ENCODE data around the gene SLC6A11. TPM values are rescaled to one million over a fixed set of nuclear protein-coding genes. Genes with fewer than 3 reads are reported as not detected.
A peak's percentile ranks its signal among the peaks of the same experiment; 100 is the strongest.

The SLC6A11 gene
- total RNA-seq, 1 donor from 2014 or later: 2.7 TPM

DNA sequence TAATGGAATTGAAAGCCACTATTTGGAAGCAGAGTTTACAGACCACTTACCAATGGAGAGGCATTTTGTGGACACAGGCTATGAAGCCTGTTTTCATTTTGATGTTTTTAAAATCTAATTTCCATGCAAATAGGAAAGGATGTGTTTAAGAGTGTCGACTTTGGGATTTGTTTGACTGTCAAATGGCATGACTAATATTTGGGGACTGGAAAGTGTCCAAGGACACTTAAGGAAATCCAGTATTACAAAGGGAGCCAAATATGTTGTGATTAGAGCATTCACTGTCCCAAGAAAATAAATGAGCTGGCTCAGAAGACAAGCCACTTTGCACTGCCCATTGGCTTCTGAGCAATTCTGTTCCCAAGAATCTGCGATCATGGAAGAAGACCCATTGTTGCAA, 34.0 kb upstream of the SLC6A11 start:
- H3K4me3 Mint-ChIP-seq: no peak overlapping the region
- no peaks in the 10 kb centered on the region for H3K9me3 Mint-ChIP-seq
- peaks cover 46% of the 10 kb centered on the region for H3K27me3 Mint-ChIP-seq (ENCODE audit: low read depth)
- no peaks in the 10 kb centered on the region for H3K36me3 Mint-ChIP-seq
- TF ChIP-seq, protein P1, sequence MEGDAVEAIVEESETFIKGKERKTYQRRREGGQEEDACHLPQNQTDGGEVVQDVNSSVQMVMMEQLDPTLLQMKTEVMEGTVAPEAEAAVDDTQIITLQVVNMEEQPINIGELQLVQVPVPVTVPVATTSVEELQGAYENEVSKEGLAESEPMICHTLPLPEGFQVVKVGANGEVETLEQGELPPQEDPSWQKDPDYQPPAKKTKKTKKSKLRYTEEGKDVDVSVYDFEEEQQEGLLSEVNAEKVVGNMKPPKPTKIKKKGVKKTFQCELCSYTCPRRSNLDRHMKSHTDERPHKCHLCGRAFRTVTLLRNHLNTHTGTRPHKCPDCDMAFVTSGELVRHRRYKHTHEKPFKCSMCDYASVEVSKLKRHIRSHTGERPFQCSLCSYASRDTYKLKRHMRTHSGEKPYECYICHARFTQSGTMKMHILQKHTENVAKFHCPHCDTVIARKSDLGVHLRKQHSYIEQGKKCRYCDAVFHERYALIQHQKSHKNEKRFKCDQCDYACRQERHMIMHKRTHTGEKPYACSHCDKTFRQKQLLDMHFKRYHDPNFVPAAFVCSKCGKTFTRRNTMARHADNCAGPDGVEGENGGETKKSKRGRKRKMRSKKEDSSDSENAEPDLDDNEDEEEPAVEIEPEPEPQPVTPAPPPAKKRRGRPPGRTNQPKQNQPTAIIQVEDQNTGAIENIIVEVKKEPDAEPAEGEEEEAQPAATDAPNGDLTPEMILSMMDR (IDR thresholded peaks at IDR 0.05; ENCODE audit: unreplicated experiment): no peak
- no peaks in the 10 kb centered on the region for H3K4me1 Mint-ChIP-seq
- no peak overlapping the region for H3K27ac Mint-ChIP-seq
- DNase-seq (ENCODE audit: low spot score in 2 of 2, unreplicated experiment in 2 of 2): no peak

DNA sequence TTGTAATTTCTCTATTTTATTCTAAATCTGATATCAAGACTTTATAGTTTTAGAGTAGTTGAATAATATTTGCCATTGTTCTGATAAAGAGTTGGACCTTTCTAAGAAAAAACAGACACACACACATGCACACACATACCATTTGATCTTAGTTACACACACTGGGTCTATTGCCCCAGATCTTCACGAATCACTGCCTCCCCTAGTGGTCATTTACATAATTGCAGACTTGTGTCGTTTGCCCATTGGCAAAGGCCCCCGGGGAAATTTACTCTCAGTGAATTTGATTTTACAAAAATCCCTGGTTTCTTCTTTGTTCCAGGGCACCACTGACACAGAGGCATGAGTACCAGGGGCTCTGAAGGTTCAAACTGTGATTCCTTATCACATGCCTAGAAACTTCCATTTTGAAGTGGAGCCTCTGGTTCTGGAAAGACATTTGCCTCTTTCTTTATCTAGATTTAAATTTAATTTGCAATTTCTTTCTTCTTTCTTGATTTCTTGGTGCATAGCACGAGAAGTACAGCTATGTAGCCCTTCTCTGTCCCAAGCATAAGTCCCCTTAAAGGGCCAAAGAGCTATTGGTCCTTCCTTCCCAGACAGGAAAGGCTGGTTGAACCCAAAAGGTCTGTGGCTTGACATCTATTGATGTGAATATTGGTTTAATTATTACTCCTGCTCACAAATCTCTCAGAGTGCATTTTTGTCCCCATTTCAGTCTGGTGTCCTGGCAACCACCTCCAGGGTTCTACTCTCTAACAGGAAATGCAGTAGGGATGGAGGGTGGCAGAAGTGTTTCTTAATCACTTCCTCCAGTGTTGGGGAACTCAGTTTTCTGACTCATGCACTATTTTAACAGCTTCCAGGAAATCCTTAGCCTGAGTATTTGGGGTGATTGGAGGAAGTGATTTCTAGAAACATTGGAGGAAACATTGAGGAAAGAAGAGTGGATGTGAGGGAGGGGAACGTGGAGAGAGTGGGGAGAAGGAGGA, 32.4 kb upstream of the SLC6A11 start:
- Mint-ChIP-seq H3K4me1 (no peaks in the 10 kb centered on the region), H3K27ac (no peak overlapping the region), H3K36me3 (no peaks in the 10 kb centered on the region), H3K9me3 (no peaks in the 10 kb centered on the region), H3K27me3 (ENCODE audit: low read depth) (peaks cover 56% of the 10 kb centered on the region), H3K4me3 (no peak overlapping the region)
- TF ChIP-seq, protein P1 (IDR thresholded peaks at IDR 0.05; ENCODE audit: unreplicated experiment): peak; percentile 95
- DNase-seq (ENCODE audit: low spot score in 2 of 2, unreplicated experiment in 2 of 2): no peak

DNA sequence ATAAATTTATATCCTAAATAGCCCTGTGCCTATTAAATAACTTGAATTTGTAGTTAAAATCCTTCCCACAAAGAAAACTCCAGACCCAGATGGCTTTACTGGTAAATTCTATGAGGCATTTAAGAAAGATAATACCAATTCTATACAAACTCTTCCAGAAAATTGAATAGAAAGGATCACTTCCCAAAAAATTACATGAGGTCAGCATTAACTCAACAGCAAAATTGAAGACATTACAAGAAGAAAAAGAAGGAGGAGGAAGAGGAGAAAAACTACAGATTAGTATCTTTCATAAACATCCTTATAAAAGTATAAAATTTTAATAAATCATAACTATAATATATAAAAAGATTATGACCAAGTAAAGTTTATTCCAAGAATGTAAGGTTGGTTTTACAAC, 29.4 kb upstream of the SLC6A11 start:
- no peak for DNase-seq (ENCODE audit: low spot score in 2 of 2, unreplicated experiment in 2 of 2)
- H3K36me3 Mint-ChIP-seq: no peaks in the 10 kb centered on the region
- H3K4me3 Mint-ChIP-seq: no peak overlapping the region
- peaks cover 65% of the 10 kb centered on the region for H3K27me3 Mint-ChIP-seq (ENCODE audit: low read depth)
- TF ChIP-seq, protein P1 (IDR thresholded peaks at IDR 0.05; ENCODE audit: unreplicated experiment): no peak
- no peak overlapping the region for H3K27ac Mint-ChIP-seq
- no peaks in the 10 kb centered on the region for H3K4me1 Mint-ChIP-seq
- no peaks in the 10 kb centered on the region for H3K9me3 Mint-ChIP-seq

DNA sequence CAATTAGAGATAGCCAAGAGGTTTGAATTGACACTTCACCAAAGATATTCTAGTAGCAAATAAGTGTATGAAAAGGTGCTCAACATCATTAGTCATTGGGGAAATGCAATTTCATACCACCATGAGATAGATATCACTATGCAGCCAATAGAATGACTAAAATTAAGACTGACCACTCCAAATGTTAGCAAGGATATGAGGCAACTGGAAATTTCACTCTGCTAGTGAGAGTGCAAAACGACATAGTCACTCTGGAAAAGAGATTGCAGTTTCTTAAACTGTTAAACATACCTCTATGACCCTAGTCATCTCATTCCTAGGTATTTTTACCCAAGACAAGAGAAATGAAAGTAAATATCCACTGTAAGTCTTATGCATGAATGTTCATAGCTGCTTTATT, 27.6 kb upstream of the SLC6A11 start:
- H3K9me3 Mint-ChIP-seq: no peaks in the 10 kb centered on the region
- no peaks in the 10 kb centered on the region for H3K4me1 Mint-ChIP-seq
- TF ChIP-seq, protein P1 (IDR thresholded peaks at IDR 0.05; ENCODE audit: unreplicated experiment): no peak
- no peak overlapping the region for H3K27ac Mint-ChIP-seq
- no peak overlapping the region for H3K4me3 Mint-ChIP-seq
- H3K36me3 Mint-ChIP-seq: no peaks in the 10 kb centered on the region
- no peak for DNase-seq (ENCODE audit: low spot score in 2 of 2, unreplicated experiment in 2 of 2)
- peaks cover 69% of the 10 kb centered on the region for H3K27me3 Mint-ChIP-seq (ENCODE audit: low read depth)

DNA sequence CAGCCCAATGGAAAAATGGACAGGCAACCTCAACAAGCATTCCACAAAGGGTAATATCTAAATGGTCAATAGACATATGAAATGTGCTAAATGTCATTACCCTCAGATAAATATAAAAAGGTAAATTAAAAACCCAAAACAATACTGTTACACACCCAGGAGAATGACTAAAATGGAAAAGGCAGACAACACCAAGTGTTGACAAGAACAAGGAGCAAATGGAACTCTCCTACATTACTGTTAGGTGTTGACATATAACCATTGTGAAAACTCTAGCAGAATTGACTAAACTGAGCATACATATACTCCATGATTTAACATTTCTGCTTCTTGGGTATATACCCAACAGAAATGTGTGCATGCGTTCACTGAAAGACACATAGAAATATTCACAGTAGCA, 25.3 kb upstream of the SLC6A11 start:
- no peak for DNase-seq (ENCODE audit: low spot score in 2 of 2, unreplicated experiment in 2 of 2)
- no peak overlapping the region for H3K27ac Mint-ChIP-seq
- no peaks in the 10 kb centered on the region for H3K36me3 Mint-ChIP-seq
- TF ChIP-seq, protein P1 (IDR thresholded peaks at IDR 0.05; ENCODE audit: unreplicated experiment): no peak
- no peaks in the 10 kb centered on the region for H3K4me1 Mint-ChIP-seq
- peaks cover 76% of the 10 kb centered on the region for H3K27me3 Mint-ChIP-seq (ENCODE audit: low read depth)
- H3K4me3 Mint-ChIP-seq: no peak overlapping the region
- no peaks in the 10 kb centered on the region for H3K9me3 Mint-ChIP-seq

Measured in mesothelial cell of epicardium (in vitro differentiated cells).